GM13977 (cell line): ENCODE results near the gene SLC24A3.

Experiments
- DNase-seq: peaks from one replicate; pipeline ENCODE4 v3.0.0; 2012; ENCODE audit warnings: low spot score
- CTCF ChIP-seq: IDR thresholded peaks from 2 replicates; pipeline ENCODE4 v1.5.1; 2012; ENCODE audit warnings: mild to moderate bottlenecking, control low read depth; ENCODE audit not compliant: insufficient read depth; ENCODE audit errors: extremely low read depth, missing control alignments
- in situ Hi-C: fragments of 300-500 bp; cut with MboI; formaldehyde crosslinking; loops from one replicate; pipeline ENCODE4 v1.12.0; 2022; ENCODE audit warnings: low sequenced_read_pairs, low pct_unique_long_range_greater_than_20kb, mixed read lengths, inconsistent platforms; ENCODE audit not compliant: unreplicated experiment

Gene SLC24A3

DNA sequence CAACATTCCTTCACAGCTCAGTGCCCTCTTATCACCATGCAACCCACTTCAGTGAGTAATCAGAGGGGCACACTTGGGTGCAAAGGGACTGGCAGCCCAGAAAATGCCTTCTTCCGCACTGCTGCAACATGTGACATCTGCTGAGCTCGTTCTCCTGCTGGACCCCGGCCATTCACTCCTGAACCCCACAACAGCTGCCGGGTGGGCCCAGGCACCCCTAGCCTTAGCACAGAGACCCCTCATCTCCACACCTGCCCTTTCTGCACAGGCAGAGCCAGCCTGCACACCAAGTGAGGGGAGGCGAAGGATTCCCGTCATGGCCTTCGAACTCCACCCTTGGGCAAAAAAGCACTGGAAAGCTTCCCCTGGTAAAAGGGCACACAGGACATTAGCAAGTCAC lies 381.3 kb downstream of the SLC24A3 start:
- DNase-seq = no peak
- in situ Hi-C loops = no loop called here
- no peak for TF ChIP-seq CTCF

DNA sequence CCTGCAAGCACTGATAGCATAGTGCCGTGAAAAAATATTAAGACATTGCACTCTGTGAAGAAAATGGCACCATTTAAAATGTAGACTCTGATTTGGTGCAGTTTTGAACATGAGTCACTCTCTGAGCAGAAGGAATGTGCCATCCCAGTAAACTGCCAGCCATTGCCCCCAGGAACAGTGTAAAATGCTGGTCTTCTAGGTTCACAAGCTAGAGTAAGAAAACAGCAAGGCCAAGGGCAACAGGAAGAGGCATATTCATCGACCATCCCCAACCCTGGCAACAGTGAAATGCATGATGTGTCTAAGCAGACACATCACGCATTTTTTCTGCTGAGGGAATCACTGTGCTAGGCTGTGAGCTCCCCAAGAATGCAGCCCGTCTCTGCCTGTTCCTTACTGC lies 382.5 kb downstream of the SLC24A3 start:
- in situ Hi-C loops = no loop called here
- DNase-seq = no peak
- TF ChIP-seq CTCF = no peak

GRCh38 chr20:19598117-19598850 lies 385.8 kb downstream of the SLC24A3 start:
- DNase-seq = no peak
- no peak for TF ChIP-seq CTCF
- in situ Hi-C loops = no loop called here

- in situ Hi-C loops = no loop called here
- no peak for TF ChIP-seq CTCF
- DNase-seq = no peak
These were observed 386.8 kb downstream of the SLC24A3 start for GRCh38 chr20:19599200-19599599.

DNA sequence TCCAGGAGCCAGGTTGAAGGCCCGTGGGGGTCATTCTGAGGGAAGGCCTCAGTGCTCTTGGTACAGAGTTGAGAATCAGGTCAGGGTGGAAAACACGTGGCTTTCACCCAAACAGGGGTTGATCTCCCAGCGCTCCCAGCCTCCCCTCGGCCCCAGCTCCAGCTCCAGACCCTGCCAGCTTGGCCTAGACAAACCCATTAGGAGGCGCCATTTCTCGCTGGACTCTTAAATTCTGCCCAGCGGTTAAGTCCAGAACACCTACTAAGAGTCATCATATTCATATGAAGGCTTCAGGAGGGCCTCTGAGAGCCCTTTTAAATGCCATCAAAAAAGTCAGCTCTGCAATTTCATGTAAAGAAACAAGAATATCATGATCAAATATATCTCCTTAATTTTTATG lies 387.6 kb downstream of the SLC24A3 start:
- no peak for DNase-seq
- TF ChIP-seq CTCF = no peak
- in situ Hi-C loops = no loop called here

DNA sequence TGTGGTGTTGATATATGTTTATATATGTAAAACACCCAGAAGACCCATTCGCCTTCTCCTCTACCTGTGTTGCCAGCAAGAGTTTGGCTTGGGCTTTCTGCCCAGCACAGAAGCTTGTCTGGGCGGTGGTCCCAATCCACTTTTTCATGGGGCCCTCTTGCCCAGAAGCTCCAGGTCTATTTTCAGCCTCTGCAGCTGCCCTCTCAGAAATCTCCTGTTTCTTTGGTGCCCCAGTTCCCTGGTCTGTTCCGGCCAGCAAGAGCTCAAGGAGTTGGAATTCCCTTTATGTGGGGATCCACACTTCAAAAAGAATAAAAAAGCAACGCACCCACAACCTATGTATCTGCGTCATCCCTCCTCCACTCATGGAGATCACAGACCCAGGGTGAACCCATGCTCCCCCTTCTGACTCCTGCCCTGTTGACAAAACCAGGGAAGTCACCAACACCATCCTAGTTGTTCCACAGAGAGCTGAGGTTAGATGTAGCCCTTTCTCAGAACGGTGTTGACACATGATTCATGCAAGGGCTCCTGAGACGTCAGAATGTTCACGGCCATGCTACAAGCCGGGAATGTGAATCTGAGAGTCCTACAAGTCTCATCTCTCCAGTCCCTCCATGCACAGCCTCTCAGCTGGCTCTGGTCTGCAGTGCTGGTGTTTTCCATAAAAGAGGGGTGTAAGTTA lies 388.8 kb downstream of the SLC24A3 start:
- no peak for DNase-seq
- no peak for TF ChIP-seq CTCF
- in situ Hi-C loops = no loop called here
